ENCODE data around the gene ZNF146.
"Not testable (repeated sequence)": the region's sequence is repeated elsewhere in the genome, so short reads cannot be mapped to it uniquely, and the experiment has no call there.

ZNF146 gene

DNA sequence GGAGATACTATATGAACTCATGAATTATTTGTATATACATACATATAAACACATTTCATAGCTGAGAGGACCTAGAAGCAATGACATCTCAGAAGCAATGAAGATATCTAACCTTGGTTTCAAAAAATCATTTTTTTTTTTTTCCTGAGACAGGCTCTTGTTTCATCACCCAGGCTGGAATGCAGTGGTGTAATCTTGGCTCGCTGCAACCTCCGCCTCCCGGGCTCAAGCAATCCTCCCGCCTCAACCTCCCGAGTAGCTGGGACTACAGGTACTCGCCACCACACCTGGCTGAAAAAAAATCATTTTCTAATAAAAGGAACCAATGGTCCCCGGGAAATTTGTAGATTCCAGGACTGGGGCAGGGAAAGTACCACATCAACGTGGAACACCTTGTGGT, 4.4 kb upstream of the ZNF146 start:
- no peaks in the 10 kb centered on the region for H3K9me3 Mint-ChIP-seq
- H3K27me3 Mint-ChIP-seq = no peaks in the 10 kb centered on the region
- DNase-seq (no peak), ATAC-seq (no peak)
- peaks cover 3% of the 10 kb centered on the region for H3K4me1 Mint-ChIP-seq
- H3K27ac Mint-ChIP-seq = no peak overlapping the region
- H3K36me3 Mint-ChIP-seq (ENCODE audit: low read depth) = no peaks in the 10 kb centered on the region
- no peak overlapping the region for H3K4me3 Mint-ChIP-seq

DNA sequence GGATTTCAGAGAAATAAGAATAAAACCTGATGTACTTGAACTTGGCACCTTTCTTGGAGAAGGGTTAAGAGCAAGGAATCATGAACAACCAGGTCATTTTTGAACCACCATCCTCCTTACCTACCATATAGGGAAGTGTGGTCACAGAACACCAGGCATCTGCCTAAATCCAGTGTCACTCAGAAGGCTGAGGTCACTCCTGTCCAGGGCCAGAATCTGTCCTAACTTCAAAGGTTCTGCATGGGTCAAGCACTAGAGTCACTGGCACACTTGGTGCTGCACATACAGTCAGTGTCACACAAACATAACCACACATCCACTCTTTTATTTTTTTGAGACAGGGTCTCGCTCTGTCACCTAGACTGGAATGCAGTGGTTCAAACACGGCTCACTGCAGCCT, 2.0 kb upstream of the ZNF146 start:
- Mint-ChIP-seq H3K36me3 (ENCODE audit: low read depth) (peaks cover 8% of the 10 kb centered on the region), H3K27ac (no peak overlapping the region), H3K9me3 (no peaks in the 10 kb centered on the region), H3K27me3 (no peaks in the 10 kb centered on the region), H3K4me1 (peaks cover 22% of the 10 kb centered on the region), H3K4me3 (peak overlapping the region; percentile 24)
- no peak for ATAC-seq
- no peak for DNase-seq

DNA sequence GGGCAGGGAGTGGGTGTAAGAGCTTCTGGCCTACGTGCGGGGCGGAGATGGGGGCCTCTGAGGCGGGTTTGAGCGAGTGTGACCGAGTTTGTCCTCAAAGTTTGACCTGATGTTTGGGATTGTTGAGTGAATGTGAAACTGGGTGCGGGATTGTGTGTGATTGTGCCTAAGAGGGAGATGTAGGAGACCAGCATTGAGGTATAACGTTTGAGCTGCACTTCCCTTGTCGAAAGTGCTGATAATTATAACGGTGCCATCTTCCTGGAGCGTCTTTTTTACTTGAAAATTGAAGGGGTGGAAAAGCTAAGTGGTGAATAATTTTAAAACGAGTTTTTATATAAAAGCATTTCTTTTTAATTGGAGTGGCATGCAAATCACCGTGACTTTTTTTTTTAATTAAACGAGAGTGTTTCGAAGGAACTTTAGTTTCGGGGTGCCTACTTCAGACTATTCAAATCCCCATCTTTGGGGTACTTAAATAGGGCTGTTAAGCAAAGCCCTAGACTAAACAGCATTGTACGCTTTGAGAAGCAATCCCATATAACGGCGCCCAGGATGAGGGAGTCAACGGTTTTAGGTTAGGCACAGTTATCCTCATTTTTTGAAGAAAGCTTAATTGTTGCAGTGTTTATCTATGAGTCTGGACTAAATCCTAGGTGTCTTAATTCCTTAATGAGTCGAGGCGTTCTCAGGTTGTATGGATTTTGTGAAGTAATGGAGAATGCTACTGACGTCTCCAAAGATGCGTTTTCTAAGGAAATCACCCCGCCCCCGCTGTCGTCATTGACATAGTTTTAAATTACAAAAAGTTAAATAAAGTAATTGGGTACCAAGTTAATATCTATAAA, 594 bp downstream of the ZNF146 start:
- Mint-ChIP-seq H3K27ac (no peak overlapping the region), H3K9me3 (no peaks in the 10 kb centered on the region), H3K4me3 (no peak overlapping the region), H3K36me3 (ENCODE audit: low read depth) (peaks cover 24% of the 10 kb centered on the region), H3K27me3 (no peaks in the 10 kb centered on the region), H3K4me1 (peaks cover 36% of the 10 kb centered on the region)
- DNase-seq (peak; percentile 35), ATAC-seq (peak; percentile 5)

DNA sequence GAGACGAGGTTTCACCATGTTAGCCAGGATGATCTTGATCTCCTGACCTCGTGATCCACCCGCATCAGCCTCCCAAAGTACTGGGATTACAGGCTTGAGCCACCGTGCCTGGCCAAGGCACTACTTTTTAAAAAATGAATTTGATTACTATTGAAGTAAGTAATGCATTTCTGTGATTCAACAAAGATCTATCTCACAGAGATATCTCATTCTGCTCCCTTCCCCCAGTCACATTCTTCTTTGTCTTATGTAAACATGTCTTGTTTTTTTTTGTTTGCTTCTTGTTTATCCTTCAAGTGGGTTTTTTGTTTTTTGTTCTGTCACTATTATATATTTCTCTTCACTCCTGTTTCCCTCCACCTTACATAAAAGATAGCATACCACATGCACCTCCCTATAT, 6.6 kb downstream of the ZNF146 start:
- DNase-seq = no peak
- Mint-ChIP-seq H3K36me3 (ENCODE audit: low read depth) (peaks cover 72% of the 10 kb centered on the region), H3K27me3 (no peaks in the 10 kb centered on the region), H3K27ac (no peak overlapping the region), H3K4me1 (peaks cover 58% of the 10 kb centered on the region), H3K4me3 (no peak overlapping the region), H3K9me3 (peaks cover 6% of the 10 kb centered on the region)
- ATAC-seq = no peak

DNA sequence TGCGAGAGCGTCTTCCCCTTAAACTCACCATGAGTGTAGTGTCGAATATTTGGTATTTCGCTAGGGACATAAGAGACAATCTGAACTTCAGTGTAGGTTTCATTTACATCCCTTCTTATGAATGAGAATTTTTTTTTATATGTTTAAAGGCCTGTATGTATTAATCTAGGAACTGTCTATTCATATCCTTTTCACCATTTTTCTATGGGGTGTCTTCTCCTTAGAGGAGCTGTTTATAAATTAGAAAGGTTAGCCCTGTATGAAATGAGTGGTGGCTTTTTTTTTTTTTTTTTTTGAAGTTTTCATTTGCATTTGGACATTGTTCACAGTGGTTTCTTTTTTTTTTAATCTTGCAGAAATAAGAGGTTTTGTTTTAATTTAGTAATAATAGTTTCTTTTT, 7.6 kb downstream of the ZNF146 start:
- H3K9me3 Mint-ChIP-seq = peaks cover 7% of the 10 kb centered on the region
- no peaks in the 10 kb centered on the region for H3K27me3 Mint-ChIP-seq
- H3K36me3 Mint-ChIP-seq (ENCODE audit: low read depth) = peaks cover 74% of the 10 kb centered on the region
- H3K4me3 Mint-ChIP-seq = no peak overlapping the region
- H3K4me1 Mint-ChIP-seq = peaks cover 51% of the 10 kb centered on the region
- DNase-seq (no peak), ATAC-seq (no peak)
- H3K27ac Mint-ChIP-seq = no peak overlapping the region

DNA sequence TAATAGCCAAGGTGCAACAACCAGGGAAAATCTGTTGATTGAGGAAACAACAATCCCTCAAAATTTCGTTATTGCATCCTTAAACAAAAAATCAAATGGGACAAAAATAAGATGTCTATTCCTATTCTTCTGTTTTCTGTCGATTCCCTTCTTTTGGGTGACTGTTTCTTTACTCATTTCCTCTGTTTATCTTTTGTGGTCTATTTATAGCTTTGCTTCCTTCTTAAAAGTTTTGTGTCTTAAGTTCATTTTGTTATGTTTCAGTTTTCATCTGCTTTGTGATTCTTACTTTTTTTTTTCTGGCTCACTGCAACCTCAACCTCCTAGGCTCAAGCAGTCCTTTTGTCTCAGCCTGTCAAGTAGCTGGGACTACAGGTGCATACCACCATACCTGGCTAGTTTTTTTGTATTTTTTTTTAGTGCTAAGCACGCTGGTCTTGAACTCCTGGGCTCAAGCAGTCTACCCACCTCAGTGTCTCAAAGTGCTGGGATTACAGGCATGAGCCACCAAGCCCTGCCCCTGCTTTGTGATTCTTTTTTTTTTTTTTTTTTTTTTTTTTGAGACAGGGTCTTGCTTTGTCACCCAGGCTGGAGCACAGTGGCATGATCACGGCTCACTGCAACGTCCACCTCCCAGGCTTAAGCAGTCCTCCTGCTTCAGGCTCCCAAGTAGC, 10.4 kb downstream of the ZNF146 start:
- Mint-ChIP-seq H3K36me3 (ENCODE audit: low read depth) (peaks cover 85% of the 10 kb centered on the region), H3K4me3 (no peak overlapping the region), H3K4me1 (peaks cover 33% of the 10 kb centered on the region), H3K9me3 (peaks cover 26% of the 10 kb centered on the region), H3K27me3 (no peaks in the 10 kb centered on the region), H3K27ac (peak overlapping the region; percentile 24)
- DNase-seq (no peak), ATAC-seq (no peak)

DNA sequence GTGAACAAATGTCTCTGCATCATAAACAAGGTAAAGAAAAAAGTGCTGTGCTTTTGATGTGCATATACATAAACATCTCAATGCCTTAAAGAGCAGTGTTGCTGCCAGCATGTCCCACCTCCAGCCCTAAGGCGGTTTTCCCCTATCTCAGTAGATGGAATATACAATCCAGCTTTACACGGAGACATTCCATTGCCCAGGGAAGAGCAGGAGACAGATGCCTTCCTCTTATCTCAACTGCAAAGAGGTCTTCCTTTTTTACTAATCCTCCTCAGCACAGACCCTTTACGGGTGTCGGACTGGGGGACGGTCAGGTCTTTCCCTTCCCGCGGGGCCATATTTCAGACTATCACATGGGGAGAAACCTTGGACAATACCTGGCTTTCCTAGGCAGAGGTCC, 18.7 kb downstream of the ZNF146 start:
- H3K27me3 Mint-ChIP-seq, ATAC-seq, H3K4me1 Mint-ChIP-seq, H3K27ac Mint-ChIP-seq, H3K4me3 Mint-ChIP-seq, DNase-seq: not testable (repeated sequence)
- Mint-ChIP-seq H3K36me3 (ENCODE audit: low read depth) (peaks cover 98% of the 10 kb centered on the region), H3K9me3 (peaks cover 66% of the 10 kb centered on the region)

DNA sequence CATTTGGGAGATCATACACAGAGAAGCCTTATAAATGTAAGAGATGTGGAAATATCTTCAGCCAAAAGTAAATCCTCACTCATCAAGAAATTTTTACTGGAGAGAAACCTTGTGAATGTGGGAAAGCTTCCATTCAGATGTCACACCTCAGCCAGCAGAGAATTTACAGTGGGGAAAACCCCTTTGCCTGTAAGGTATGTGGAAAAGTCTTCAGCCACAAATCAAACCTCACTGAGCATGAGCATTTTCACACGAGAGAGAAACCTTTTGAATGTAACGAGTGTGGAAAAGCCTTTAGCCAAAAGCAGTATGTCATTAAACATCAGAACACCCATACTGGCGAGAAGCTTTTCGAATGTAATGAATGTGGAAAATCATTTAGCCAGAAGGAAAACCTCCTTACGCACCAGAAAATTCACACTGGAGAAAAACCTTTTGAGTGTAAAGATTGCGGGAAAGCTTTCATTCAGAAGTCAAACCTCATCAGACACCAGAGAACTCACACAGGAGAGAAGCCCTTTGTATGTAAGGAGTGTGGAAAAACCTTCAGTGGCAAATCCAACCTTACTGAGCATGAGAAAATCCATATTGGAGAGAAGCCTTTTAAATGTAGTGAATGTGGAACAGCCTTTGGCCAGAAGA, 21.5 kb downstream of the ZNF146 start:
- Mint-ChIP-seq H3K27ac (no peak overlapping the region), H3K36me3 (ENCODE audit: low read depth) (peaks cover 86% of the 10 kb centered on the region), H3K4me1 (no peaks in the 10 kb centered on the region), H3K4me3 (no peak overlapping the region), H3K9me3 (peaks cover 66% of the 10 kb centered on the region), H3K27me3 (no peaks in the 10 kb centered on the region)
- DNase-seq = no peak
- no peak for ATAC-seq

DNA sequence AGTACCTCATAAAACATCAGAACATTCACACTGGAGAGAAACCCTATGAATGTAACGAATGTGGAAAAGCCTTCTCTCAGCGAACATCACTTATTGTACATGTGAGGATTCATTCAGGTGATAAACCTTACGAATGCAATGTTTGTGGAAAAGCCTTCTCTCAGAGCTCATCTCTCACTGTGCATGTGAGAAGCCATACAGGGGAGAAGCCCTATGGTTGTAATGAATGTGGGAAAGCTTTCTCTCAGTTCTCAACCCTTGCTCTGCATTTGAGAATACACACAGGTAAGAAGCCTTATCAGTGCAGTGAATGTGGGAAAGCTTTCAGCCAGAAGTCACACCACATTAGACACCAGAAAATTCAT, 22.0 kb downstream of the ZNF146 start:
- DNase-seq (no peak), ATAC-seq (no peak)
- Mint-ChIP-seq H3K9me3 (peaks cover 66% of the 10 kb centered on the region), H3K27ac (no peak overlapping the region), H3K36me3 (ENCODE audit: low read depth) (peaks cover 83% of the 10 kb centered on the region), H3K27me3 (no peaks in the 10 kb centered on the region), H3K4me1 (no peaks in the 10 kb centered on the region), H3K4me3 (no peak overlapping the region)

DNA sequence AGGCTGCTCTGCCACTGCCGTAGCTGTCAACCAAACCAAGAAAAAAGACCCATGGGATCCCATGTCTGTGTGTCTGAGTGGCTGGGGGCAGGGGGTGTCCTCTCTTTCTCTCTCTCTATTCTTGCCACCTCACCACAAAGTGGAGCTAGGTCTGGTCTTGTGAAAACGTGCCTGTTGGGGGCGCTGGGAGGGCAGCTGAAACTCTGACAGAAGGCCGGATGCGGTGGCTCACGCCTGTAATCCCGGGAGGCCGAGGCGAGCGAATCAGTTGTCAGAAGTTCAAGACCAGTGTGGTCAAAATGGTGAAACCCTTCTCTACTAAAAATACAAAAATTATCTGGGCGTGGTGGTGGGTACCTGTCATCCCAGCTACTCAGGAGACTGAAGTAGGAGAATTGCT, 29.2 kb downstream of the ZNF146 start:
- ATAC-seq = no peak
- Mint-ChIP-seq H3K27ac (no peak overlapping the region), H3K4me1 (no peaks in the 10 kb centered on the region), H3K9me3 (peaks cover 57% of the 10 kb centered on the region), H3K27me3 (peaks cover 10% of the 10 kb centered on the region), H3K36me3 (ENCODE audit: low read depth) (peaks cover 30% of the 10 kb centered on the region), H3K4me3 (no peak overlapping the region)
- no peak for DNase-seq

DNA sequence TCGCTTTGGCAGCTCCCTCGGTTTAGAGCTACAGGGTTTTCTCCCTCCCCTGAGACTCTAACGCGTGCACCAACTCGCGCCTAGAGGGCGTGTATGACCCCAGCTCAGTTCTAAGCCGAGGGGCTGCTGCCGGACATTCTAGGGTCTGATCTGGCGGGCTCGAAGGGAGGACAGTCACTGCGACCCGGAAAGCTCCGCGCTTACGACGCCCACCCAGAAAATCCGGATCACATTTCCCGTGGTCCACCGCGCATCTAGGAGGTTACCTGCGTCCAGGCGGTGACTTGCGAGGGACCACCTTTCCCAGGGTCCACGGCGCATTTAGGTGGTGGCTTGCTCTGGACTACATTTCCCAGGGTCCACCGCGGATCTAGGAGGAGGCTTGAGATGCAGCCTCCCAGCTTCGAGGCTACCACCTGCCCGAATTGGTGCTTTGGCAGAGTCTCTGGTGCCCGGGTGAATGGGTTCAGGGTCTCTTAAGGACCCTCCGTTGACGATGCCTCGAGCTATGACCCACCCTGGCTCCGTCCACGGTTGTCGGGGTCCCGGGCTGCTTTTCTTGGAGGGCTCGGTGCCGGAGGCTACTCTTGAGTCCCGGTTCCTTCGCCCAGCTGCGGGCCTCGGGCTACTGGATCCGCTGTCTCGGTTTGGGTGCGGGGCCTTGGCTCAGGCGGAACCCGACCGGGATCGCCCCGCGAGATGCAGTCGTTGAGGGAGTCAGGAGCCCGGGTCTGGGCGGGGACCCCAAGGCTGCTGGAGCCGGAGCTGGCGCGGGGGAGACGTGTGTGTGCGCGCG, 30.5 kb downstream of the ZNF146 start:
- Mint-ChIP-seq H3K27ac (no peak overlapping the region), H3K4me1 (no peaks in the 10 kb centered on the region), H3K4me3 (no peak overlapping the region), H3K36me3 (ENCODE audit: low read depth) (peaks cover 19% of the 10 kb centered on the region), H3K27me3 (peaks cover 10% of the 10 kb centered on the region), H3K9me3 (peaks cover 43% of the 10 kb centered on the region)
- ATAC-seq (no peak), DNase-seq (no peak)

DNA sequence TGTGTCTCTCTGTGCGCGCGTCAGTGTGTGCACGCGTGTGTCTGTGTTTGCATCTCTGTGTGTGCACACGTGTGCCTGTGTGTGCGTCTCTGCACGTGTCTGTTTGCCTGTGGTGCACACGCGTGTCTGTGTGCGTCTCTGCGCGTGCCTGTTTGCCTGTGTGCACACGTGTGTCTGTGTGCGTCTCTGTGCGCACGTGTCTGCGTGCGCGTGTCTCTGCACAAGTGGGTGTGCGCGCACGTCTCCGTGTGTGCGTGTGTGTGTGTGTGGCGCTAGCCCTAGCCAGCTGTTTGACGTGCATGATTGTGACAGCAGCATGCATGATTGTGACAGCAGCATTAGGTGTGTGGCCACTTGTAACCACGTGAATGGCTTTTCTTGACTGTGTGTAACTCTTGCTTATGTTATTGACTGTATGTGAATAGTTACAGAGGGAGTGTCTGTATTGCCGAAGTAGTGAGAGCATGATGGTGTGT, 31.1 kb downstream of the ZNF146 start:
- ATAC-seq (no peak), DNase-seq (no peak)
- no peak overlapping the region for H3K27ac Mint-ChIP-seq
- peaks cover 10% of the 10 kb centered on the region for H3K27me3 Mint-ChIP-seq
- peaks cover 45% of the 10 kb centered on the region for H3K9me3 Mint-ChIP-seq
- no peak overlapping the region for H3K4me3 Mint-ChIP-seq
- peaks cover 19% of the 10 kb centered on the region for H3K36me3 Mint-ChIP-seq (ENCODE audit: low read depth)
- no peaks in the 10 kb centered on the region for H3K4me1 Mint-ChIP-seq

DNA sequence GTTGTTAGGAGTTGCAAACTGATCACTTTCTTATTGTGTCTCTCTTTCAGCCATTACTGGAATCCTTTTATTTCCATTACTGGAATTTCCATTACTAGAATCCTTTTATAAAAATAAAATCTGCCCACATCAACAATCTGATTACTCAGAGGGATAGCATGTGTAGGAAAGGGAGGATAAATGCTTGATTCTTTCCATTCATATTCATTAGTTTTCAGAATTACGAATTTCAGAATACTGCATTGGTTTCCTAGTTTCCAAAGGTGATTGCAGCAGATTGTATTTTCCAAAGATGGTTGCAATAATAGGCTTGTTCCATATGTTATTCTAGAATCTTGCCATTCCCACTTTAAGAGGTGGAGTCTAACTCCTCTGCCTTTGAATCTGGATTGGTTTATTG, 37.1 kb downstream of the ZNF146 start:
- H3K27me3 Mint-ChIP-seq = no peaks in the 10 kb centered on the region
- ATAC-seq (no peak), DNase-seq (no peak)
- H3K36me3 Mint-ChIP-seq (ENCODE audit: low read depth) = peaks cover 7% of the 10 kb centered on the region
- H3K4me1 Mint-ChIP-seq = no peaks in the 10 kb centered on the region
- H3K4me3 Mint-ChIP-seq = no peak overlapping the region
- H3K27ac Mint-ChIP-seq = no peak overlapping the region
- peaks cover 41% of the 10 kb centered on the region for H3K9me3 Mint-ChIP-seq

DNA sequence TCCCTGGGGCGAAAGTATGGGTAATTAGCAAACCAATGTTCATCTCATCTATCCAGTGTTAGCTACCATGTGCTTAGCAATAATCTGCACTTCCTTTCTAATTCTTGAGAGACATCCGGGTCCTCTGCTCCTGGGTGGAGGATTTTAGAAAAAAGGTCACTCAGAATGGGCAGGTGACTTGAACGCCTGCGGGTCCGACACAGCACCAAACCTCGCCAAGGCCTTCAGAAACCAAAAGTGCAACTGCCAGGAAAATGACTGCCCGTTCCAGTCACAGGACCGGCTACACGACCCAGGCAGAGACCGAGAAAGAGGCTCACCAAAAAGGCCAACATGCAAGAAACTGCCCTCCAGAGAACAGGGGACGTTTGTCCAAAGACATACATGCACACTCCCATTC, 39.9 kb downstream of the ZNF146 start:
- no peaks in the 10 kb centered on the region for H3K4me1 Mint-ChIP-seq
- peaks cover 35% of the 10 kb centered on the region for H3K9me3 Mint-ChIP-seq
- peaks cover 2% of the 10 kb centered on the region for H3K27me3 Mint-ChIP-seq
- peaks cover 11% of the 10 kb centered on the region for H3K36me3 Mint-ChIP-seq (ENCODE audit: low read depth)
- H3K4me3 Mint-ChIP-seq = no peak overlapping the region
- ATAC-seq = no peak
- no peak for DNase-seq
- H3K27ac Mint-ChIP-seq = no peak overlapping the region

Measured in activated naive CD8-positive, alpha-beta T cell treated with anti-CD3 and anti-CD28 coated beads, Interleukin-2, amount 50 U/mL, for 24 hours (primary cell).